ENCODE data around the gene ADIPOQ.
A peak's percentile ranks its signal among the peaks of the same experiment; 100 is the strongest.
"Not testable (repeated sequence)": the region's sequence is repeated elsewhere in the genome, so short reads cannot be mapped to it uniquely, and the experiment has no call there.

The ADIPOQ gene

GRCh38 chr3:186818956-186819355, 23.6 kb upstream of the ADIPOQ start:
- no peaks in the 10 kb centered on the region for H3K36me3 Mint-ChIP-seq (ENCODE audit: insufficient read depth)
- ATAC-seq (replicated peaks; ENCODE audit: extremely low read depth, poor library complexity, severe bottlenecking), result no peak
- no peak overlapping the region for H3K27ac Mint-ChIP-seq (ENCODE audit: low read depth)
- DNase-seq (ENCODE audit: low spot score in 2 of 2), result no peak
- no peaks in the 10 kb centered on the region for H3K9me3 Mint-ChIP-seq
- no peaks in the 10 kb centered on the region for H3K4me1 Mint-ChIP-seq
- no peaks in the 10 kb centered on the region for H3K27me3 Mint-ChIP-seq
- H3K4me3 Mint-ChIP-seq, result no peak overlapping the region

GRCh38 chr3:186821429-186822387, 20.8 kb upstream of the ADIPOQ start:
- DNase-seq (ENCODE audit: low spot score in 2 of 2) (no peak), ATAC-seq (replicated peaks; ENCODE audit: extremely low read depth, poor library complexity, severe bottlenecking) (no peak)
- Mint-ChIP-seq H3K4me3 (no peak overlapping the region), H3K36me3 (ENCODE audit: insufficient read depth) (peaks cover 1% of the 10 kb centered on the region), H3K9me3 (no peaks in the 10 kb centered on the region), H3K4me1 (peaks cover 17% of the 10 kb centered on the region), H3K27me3 (peaks cover 17% of the 10 kb centered on the region), H3K27ac (ENCODE audit: low read depth) (no peak overlapping the region)

GRCh38 chr3:186822388-186822759, 20.1 kb upstream of the ADIPOQ start:
- not testable (repeated sequence) for H3K27ac Mint-ChIP-seq (ENCODE audit: low read depth); H3K4me3 Mint-ChIP-seq; DNase-seq (ENCODE audit: low spot score in 2 of 2); H3K9me3 Mint-ChIP-seq; ATAC-seq (replicated peaks; ENCODE audit: extremely low read depth, poor library complexity, severe bottlenecking); H3K36me3 Mint-ChIP-seq (ENCODE audit: insufficient read depth)
- Mint-ChIP-seq H3K4me1 (peaks cover 18% of the 10 kb centered on the region), H3K27me3 (peaks cover 17% of the 10 kb centered on the region)

DNA sequence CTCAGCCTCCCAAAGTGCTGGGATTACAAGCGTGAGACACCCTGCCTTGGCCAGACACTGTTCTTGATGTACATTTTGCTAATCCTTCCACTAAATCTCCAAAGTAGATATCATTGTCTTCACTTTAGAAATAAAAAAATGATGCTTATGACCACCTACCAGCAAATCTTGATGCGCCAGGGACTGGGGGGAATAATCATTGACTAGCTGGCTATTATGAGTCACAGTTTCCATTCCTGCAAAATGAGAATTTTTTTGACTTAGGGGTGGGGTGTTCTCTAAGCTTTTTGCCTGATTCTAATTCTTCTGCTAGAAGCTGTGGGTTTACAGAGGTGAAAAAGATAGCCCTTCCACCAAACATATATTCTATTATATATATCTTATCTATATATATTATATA, 19.1 kb upstream of the ADIPOQ start:
- Mint-ChIP-seq H3K4me3 (no peak overlapping the region), H3K27ac (ENCODE audit: low read depth) (no peak overlapping the region), H3K27me3 (peaks cover 23% of the 10 kb centered on the region), H3K9me3 (no peaks in the 10 kb centered on the region), H3K36me3 (ENCODE audit: insufficient read depth) (peaks cover 3% of the 10 kb centered on the region), H3K4me1 (peaks cover 21% of the 10 kb centered on the region)
- DNase-seq (ENCODE audit: low spot score in 2 of 2) (no peak), ATAC-seq (replicated peaks; ENCODE audit: extremely low read depth, poor library complexity, severe bottlenecking) (no peak)

GRCh38 chr3:186824430-186825139, 17.9 kb upstream of the ADIPOQ start:
- H3K4me1 Mint-ChIP-seq, result peaks cover 23% of the 10 kb centered on the region
- H3K27me3 Mint-ChIP-seq, result peaks cover 34% of the 10 kb centered on the region
- H3K36me3 Mint-ChIP-seq (ENCODE audit: insufficient read depth), result peaks cover 3% of the 10 kb centered on the region
- ATAC-seq (replicated peaks; ENCODE audit: extremely low read depth, poor library complexity, severe bottlenecking) (no peak), DNase-seq (ENCODE audit: low spot score in 2 of 2) (no peak)
- no peak overlapping the region for H3K27ac Mint-ChIP-seq (ENCODE audit: low read depth)
- no peak overlapping the region for H3K4me3 Mint-ChIP-seq
- no peaks in the 10 kb centered on the region for H3K9me3 Mint-ChIP-seq

DNA sequence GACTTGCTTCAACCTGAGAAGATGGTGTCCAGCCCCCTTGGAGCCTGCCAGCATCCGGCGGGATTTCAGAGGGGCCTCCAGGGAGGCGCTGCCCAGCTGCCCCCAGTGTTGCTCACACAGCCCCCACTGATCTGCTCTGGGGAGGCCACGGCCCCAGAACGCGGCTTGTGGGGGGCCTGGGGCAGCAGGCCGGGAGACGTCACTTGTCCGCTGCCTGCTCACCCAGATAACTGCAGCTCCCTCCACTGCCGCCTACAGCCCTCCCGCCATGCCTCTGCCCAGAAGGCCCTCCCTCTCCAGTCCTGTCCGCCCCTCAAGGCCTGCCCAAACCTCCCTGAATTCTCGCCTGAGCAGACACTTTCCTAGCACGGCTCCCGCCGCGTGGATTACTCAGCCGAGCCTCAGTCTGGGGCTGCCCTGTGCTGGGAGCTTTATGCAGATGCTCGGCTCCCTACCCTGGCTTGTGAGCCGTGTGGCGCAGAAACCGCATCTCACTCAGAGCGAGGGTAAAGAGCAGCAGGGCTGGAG, 17.2 kb upstream of the ADIPOQ start:
- H3K36me3 Mint-ChIP-seq (ENCODE audit: insufficient read depth), result peaks cover 3% of the 10 kb centered on the region
- peaks cover 23% of the 10 kb centered on the region for H3K4me1 Mint-ChIP-seq
- no peak for ATAC-seq (replicated peaks; ENCODE audit: extremely low read depth, poor library complexity, severe bottlenecking)
- H3K27me3 Mint-ChIP-seq, result peaks cover 42% of the 10 kb centered on the region
- no peaks in the 10 kb centered on the region for H3K9me3 Mint-ChIP-seq
- no peak overlapping the region for H3K27ac Mint-ChIP-seq (ENCODE audit: low read depth)
- H3K4me3 Mint-ChIP-seq, result peak overlapping the region; percentile 47
- DNase-seq (ENCODE audit: low spot score in 2 of 2), result no peak

DNA sequence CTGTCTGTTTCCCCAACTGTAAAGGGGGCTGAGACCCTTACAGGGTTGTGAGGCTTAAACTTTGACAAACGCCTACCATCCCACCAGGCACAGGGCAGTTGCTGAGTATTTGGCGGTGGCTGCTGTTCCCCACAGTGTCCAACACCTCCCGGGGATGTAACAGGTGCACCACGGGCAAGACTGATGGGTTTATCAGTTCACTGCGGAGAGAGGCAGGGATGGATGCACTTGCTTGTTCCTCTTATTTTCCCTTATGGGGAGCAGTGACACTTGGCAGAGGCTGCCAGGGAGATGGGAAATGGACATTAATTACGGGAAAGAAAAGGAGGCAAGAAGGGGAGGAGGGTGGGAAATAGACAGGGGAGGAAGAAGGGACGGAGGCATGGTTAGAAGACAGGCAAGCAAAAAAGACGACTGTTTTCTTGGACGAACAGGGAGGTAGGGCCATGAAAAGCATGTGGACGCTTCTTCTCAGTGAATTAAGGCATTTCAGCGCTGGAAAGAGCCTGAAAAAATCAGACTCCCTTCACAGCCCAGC, 16.6 kb upstream of the ADIPOQ start:
- H3K27ac Mint-ChIP-seq (ENCODE audit: low read depth), result no peak overlapping the region
- peaks cover 47% of the 10 kb centered on the region for H3K27me3 Mint-ChIP-seq
- peak overlapping the region; percentile 47 for H3K4me3 Mint-ChIP-seq
- no peak for DNase-seq (ENCODE audit: low spot score in 2 of 2)
- H3K36me3 Mint-ChIP-seq (ENCODE audit: insufficient read depth), result peaks cover 3% of the 10 kb centered on the region
- no peak for ATAC-seq (replicated peaks; ENCODE audit: extremely low read depth, poor library complexity, severe bottlenecking)
- peaks cover 23% of the 10 kb centered on the region for H3K4me1 Mint-ChIP-seq
- no peaks in the 10 kb centered on the region for H3K9me3 Mint-ChIP-seq

DNA sequence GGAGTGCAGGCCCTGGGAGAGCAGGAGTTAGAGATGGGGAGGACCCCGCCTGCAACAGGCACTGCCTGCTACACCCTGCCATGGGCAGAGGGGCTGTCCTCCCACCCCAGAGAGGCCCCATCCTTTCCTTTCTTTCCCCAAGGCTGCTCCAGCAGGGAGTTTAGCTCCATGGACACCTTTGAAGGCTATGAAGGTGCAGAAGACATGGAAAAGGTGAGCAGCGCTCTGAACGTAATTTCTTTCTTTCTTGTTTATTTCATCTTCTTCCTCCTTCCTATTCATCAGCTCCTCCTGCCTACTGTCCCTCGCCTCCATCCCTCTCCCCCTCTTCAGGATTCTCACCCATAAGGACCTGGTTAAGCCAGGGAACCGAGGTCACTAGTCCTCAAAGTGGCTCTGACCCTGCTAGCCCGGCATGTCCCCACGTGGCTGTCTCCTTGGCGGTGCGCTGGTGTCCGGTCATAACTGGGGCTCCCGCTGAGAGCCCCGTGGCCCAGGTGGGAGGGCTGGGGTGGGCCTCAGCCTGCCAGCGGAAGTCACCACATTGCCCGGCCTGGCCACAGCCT, 16.0 kb upstream of the ADIPOQ start:
- Mint-ChIP-seq H3K27ac (ENCODE audit: low read depth) (no peak overlapping the region), H3K9me3 (no peaks in the 10 kb centered on the region), H3K4me3 (peak overlapping the region; percentile 47), H3K27me3 (peaks cover 53% of the 10 kb centered on the region), H3K4me1 (peaks cover 23% of the 10 kb centered on the region), H3K36me3 (ENCODE audit: insufficient read depth) (peaks cover 3% of the 10 kb centered on the region)
- DNase-seq (ENCODE audit: low spot score in 2 of 2), result no peak
- peak; percentile 7 for ATAC-seq (replicated peaks; ENCODE audit: extremely low read depth, poor library complexity, severe bottlenecking)

GRCh38 chr3:186826976-186827857, 15.3 kb upstream of the ADIPOQ start:
- DNase-seq (ENCODE audit: low spot score in 2 of 2) (peak; percentile 70 to 71), ATAC-seq (replicated peaks; ENCODE audit: extremely low read depth, poor library complexity, severe bottlenecking) (peak; percentile 92)
- H3K36me3 Mint-ChIP-seq (ENCODE audit: insufficient read depth), result peaks cover 3% of the 10 kb centered on the region
- H3K4me3 Mint-ChIP-seq, result peak overlapping the region; percentile 47
- peak overlapping the region; percentile 22 for H3K27ac Mint-ChIP-seq (ENCODE audit: low read depth)
- peaks cover 60% of the 10 kb centered on the region for H3K27me3 Mint-ChIP-seq
- no peaks in the 10 kb centered on the region for H3K9me3 Mint-ChIP-seq
- peaks cover 23% of the 10 kb centered on the region for H3K4me1 Mint-ChIP-seq

GRCh38 chr3:186828340-186828739, 14.2 kb upstream of the ADIPOQ start:
- Mint-ChIP-seq H3K4me1 (peaks cover 23% of the 10 kb centered on the region), H3K36me3 (ENCODE audit: insufficient read depth) (peaks cover 3% of the 10 kb centered on the region), H3K27me3 (peaks cover 68% of the 10 kb centered on the region), H3K27ac (ENCODE audit: low read depth) (no peak overlapping the region), H3K4me3 (peak overlapping the region; percentile 47), H3K9me3 (no peaks in the 10 kb centered on the region)
- no peak for DNase-seq (ENCODE audit: low spot score in 2 of 2)
- no peak for ATAC-seq (replicated peaks; ENCODE audit: extremely low read depth, poor library complexity, severe bottlenecking)

DNA sequence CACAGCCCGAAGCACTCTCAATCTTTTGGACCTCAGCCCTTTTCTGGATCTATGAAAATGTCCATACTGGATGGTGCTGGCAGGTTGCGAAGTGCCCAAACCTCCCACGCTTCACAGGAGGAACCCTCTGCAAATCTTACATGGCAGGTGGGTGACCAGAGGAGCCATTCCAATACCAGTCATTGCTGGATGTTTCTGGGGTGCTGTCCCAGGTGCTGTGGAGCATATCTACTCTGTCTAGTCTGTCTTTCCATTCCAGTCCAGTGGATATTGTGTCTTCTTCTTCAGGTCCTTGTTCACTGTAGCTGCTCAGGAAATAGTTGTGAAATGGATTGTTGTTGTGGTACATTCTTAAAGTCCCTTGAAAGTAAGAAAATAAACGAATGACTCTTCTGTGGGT, 10.7 kb upstream of the ADIPOQ start:
- H3K36me3 Mint-ChIP-seq (ENCODE audit: insufficient read depth), result peaks cover 2% of the 10 kb centered on the region
- no peaks in the 10 kb centered on the region for H3K9me3 Mint-ChIP-seq
- no peak for ATAC-seq (replicated peaks; ENCODE audit: extremely low read depth, poor library complexity, severe bottlenecking)
- no peak overlapping the region for H3K4me3 Mint-ChIP-seq
- no peak overlapping the region for H3K27ac Mint-ChIP-seq (ENCODE audit: low read depth)
- DNase-seq (ENCODE audit: low spot score in 2 of 2), result no peak
- H3K27me3 Mint-ChIP-seq, result peaks cover 51% of the 10 kb centered on the region
- H3K4me1 Mint-ChIP-seq, result peaks cover 6% of the 10 kb centered on the region

Measured in central memory CD8-positive, alpha-beta T cell (primary cell).